ENCODE data around the gene THOC7. TPM values are rescaled to one million over a fixed set of nuclear protein-coding genes. Genes with fewer than 3 reads are reported as not detected.

The THOC7 gene
- total RNA-seq (2014; rRNA removed) (26.7 and 41.8 TPM in 2 replicates), Bru-seq, nascent RNA (percentile 69 among the genes with signal in this experiment), BruChase-seq, experiment 1, labeled RNA remaining after a 6-hour chase (percentile 59 among the genes with signal in this experiment), BruChase-seq, experiment 2, labeled RNA remaining after a 2-hour chase (percentile 67 among the genes with signal in this experiment)
- long read RNA-seq, transcript THOC7-204 (7 exons, 836 nt) = minor isoform, 6 of 34 reads
- long read RNA-seq, transcript THOC7-201 (8 exons, 990 nt) = major isoform, 23 of 34 reads
- long read RNA-seq, partial matches to known transcripts = 2 of 34 reads
- long read RNA-seq, other reads (novel, unspliced or antisense) = 3 of 34 reads

DNA sequence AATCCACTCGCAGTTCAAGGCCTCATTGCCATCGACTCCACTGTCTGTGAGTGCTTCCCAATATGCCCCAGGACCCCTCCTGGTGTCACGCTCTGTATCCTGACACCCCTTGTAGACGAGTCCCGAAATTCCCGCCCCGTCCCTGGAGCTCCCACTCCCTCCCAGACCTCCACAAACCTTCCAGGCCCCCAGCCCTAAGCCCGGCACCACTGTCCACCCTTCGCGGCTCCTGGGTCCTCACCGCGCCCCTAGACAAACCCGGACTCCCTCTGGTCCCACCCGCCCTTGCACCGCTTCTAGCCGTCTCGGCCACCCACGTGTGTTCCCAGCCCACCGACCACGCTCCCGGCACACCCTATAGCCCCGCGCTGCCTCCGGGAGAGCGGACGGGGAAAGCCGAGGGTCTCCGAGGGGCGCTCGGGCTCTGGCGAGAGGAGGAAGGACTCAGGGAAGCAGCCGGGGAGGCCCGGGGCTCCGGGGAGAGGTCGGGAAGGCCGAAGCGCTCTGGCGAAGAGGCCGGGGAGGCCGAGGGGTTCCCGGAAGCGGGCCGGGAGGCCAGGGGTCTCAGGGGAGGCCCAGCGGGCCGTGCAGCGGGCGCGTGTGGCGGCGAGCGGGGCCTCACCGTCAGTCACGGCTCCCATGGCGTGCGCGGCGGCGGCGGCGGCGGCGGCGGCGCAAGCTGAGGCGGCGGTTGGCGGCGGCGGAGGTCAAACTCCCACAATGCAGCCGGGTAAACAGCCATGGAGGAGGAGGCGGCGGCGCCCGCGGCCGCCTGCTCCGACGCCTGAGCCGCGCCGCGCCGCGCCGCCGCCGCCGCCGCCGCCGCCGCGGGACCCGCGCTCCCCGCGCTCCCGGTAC is at the start of gene THOC7, which contains the start of gene ATXN7:
Gene THOC7, minus strand, starts transcription at position 656 of the 858 bp plus-strand sequence. Its CDS starts 15 bp downstream, at position 641.
Gene ATXN7, plus strand, starts transcription at position 718 of the 858 bp plus-strand sequence. CDS start 48,732 bp downstream, outside the sequence.
- ATAC-seq (peak; percentile 80), DNase-seq (peak; percentile 26)
- intact Hi-C loops (cut with micrococcal nuclease) = loop anchor here (5.0 kb wide), 2 partner anchors 49 to 129 kb away; partner anchors contain the start of gene SCAANT1
- Histone ChIP-seq H2AFZ (ENCODE audit: low read length) (peak within 1 kb of the TSS; percentile 59), H3K9me3 (ENCODE audit: low read length) (no peaks in the 10 kb centered on the region), H3K27me3 (ENCODE audit: low read length) (no peaks in the 10 kb centered on the region), H4K20me1 (ENCODE audit: low read length) (no peaks in the 10 kb centered on the region), H3K4me2 (ENCODE audit: low read length) (peak within 1 kb of the TSS; percentile 86), H3K79me2 (ENCODE audit: low read length) (peaks cover 66% of the 10 kb centered on the region), H3K9me2 (replicated peaks; ENCODE audit: low read length) (no peaks in the 10 kb centered on the region), H3K4me3 (ENCODE audit: low read length) (peak within 1 kb of the TSS; percentile 76), H3K4me1 (ENCODE audit: insufficient read depth, low read length) (0 out of 2 replicates have a peak, but pooled peaks cover 5% of the 10 kb centered on the region), H3K27ac (ENCODE audit: low read length) (peak within 1 kb of the TSS; percentile 56), H3K9ac (ENCODE audit: low read length) (peak within 1 kb of the TSS; percentile 97), H3F3A (ENCODE audit: low read length, unreplicated experiment) (no peaks in the 10 kb centered on the region), H3K36me3 (ENCODE audit: low read depth, low read length) (no peaks in the 10 kb centered on the region)
- ChIA-PET POLR2A (ENCODE audit: unreplicated experiment) (no interaction called here), CTCF (no interaction called here)
- no peak for TF ChIP-seq EZH2 (IDR thresholded peaks at IDR 0.05; ENCODE audit: low read length, unreplicated experiment)
- no peak for TF ChIP-seq CTCF (conservative IDR thresholded peaks at IDR 0.05; ENCODE audit: low read depth, low read length)
- no peak for TF ChIP-seq EZH2phosphoT487 (IDR thresholded peaks at IDR 0.05; ENCODE audit: borderline replicate concordance, low read length)
- no TSS peak for BruUV-seq (replicated peaks)

GRCh38 chr3:63912768-63913588 is 49.4 kb upstream of the THOC7 start:
- H3K4me2 ChIP-seq (ENCODE audit: low read length) = peak overlapping the region; percentile 86
- H3K27me3 ChIP-seq (ENCODE audit: low read length) = no peaks in the 10 kb centered on the region
- ChIA-PET CTCF (no interaction called here), POLR2A (ENCODE audit: unreplicated experiment) (interaction anchor here (0.6 kb wide), 1 partner anchor 89 kb away, joined by 3 read pairs; no protein-coding TSS in a partner anchor)
- intact Hi-C loops (cut with micrococcal nuclease) = loop anchor here (5.0 to 10.0 kb wide), 3 partner anchors 51 to 91 kb away; partner anchors contain the start of genes ATXN7 and THOC7
- no peak overlapping the region for H2AFZ ChIP-seq (ENCODE audit: low read length)
- peak overlapping the region; percentile 77 for H3K27ac ChIP-seq (ENCODE audit: low read length)
- H3K9ac ChIP-seq (ENCODE audit: low read length) = peak overlapping the region; percentile 85
- DNase-seq (peak; percentile 47), ATAC-seq (peak; percentile 57)
- peak overlapping the region; percentile 76 for H3K4me3 ChIP-seq (ENCODE audit: low read length)
- no peaks in the 10 kb centered on the region for H3K9me3 ChIP-seq (ENCODE audit: low read length)
- no peak for TF ChIP-seq CTCF (conservative IDR thresholded peaks at IDR 0.05; ENCODE audit: low read depth, low read length)
- no peak for TF ChIP-seq EZH2 (IDR thresholded peaks at IDR 0.05; ENCODE audit: low read length, unreplicated experiment)
- no peak for TF ChIP-seq EZH2phosphoT487 (IDR thresholded peaks at IDR 0.05; ENCODE audit: borderline replicate concordance, low read length)
- peaks cover 5% of the 10 kb centered on the region for H3F3A ChIP-seq (ENCODE audit: low read length, unreplicated experiment)
- peaks cover 46% of the 10 kb centered on the region for H3K79me2 ChIP-seq (ENCODE audit: low read length)
- BruUV-seq (replicated peaks) = TSS peak; percentile 51
- H3K9me2 ChIP-seq (replicated peaks; ENCODE audit: low read length) = no peaks in the 10 kb centered on the region
- peaks cover 25% of the 10 kb centered on the region for H3K4me1 ChIP-seq (ENCODE audit: insufficient read depth, low read length)
- peaks cover 4% of the 10 kb centered on the region; the same call in 1 of the 2 replicates for H4K20me1 ChIP-seq (ENCODE audit: low read length)
- peaks cover 11% of the 10 kb centered on the region for H3K36me3 ChIP-seq (ENCODE audit: low read depth, low read length)

All from PC-3 (cell line).